ENCODE measurements around the gene KCNK4.

KCNK4 gene

GRCh38 chr11:64251753-64252002, 39.4 kb upstream of the KCNK4 start:
- H3K36me3 ChIP-seq = peaks cover 22% of the 10 kb centered on the region
- no peaks in the 10 kb centered on the region for H3K9me3 ChIP-seq
- H3K27me3 ChIP-seq = peaks cover 9% of the 10 kb centered on the region
- H3K4me1 ChIP-seq (ENCODE audit: control insufficient read depth in 1 of 2, insufficient read depth in 1 of 2, low read depth in 1 of 2, low read length in 1 of 2) = peaks cover 33 to 42% of the 10 kb centered on the region in 2 experiments
- TF ChIP-seq CTCF (IDR thresholded peaks at IDR 0.05) = no peak
- H3K27ac ChIP-seq = peak overlapping the region; percentile 46
- peak overlapping the region; percentile 74 to 75 for H3K4me3 ChIP-seq (ENCODE audit: low read depth in 1 of 2, low read length in 1 of 2)

GRCh38 chr11:64252003-64252872, 38.9 kb upstream of the KCNK4 start:
- Histone ChIP-seq H3K4me1 (ENCODE audit: control insufficient read depth in 1 of 2, insufficient read depth in 1 of 2, low read depth in 1 of 2, low read length in 1 of 2) (peaks cover 28 to 37% of the 10 kb centered on the region in 2 experiments), H3K36me3 (peaks cover 22% of the 10 kb centered on the region), H3K9me3 (no peaks in the 10 kb centered on the region), H3K27ac (peak overlapping the region; percentile 46), H3K27me3 (peaks cover 9% of the 10 kb centered on the region), H3K4me3 (ENCODE audit: low read depth in 1 of 2, low read length in 1 of 2) (peak overlapping the region; percentile 74 to 75)
- TF ChIP-seq CTCF (IDR thresholded peaks at IDR 0.05) = peak; percentile 12

- Histone ChIP-seq H3K4me3 (ENCODE audit: low read depth in 1 of 2, low read length in 1 of 2) (no peak overlapping the region), H3K4me1 (ENCODE audit: control insufficient read depth in 1 of 2, insufficient read depth in 1 of 2, low read depth in 1 of 2, low read length in 1 of 2) (peaks cover 21 to 29% of the 10 kb centered on the region in 2 experiments), H3K27ac (no peak overlapping the region), H3K36me3 (peaks cover 22% of the 10 kb centered on the region), H3K27me3 (peaks cover 6% of the 10 kb centered on the region), H3K9me3 (no peaks in the 10 kb centered on the region)
- TF ChIP-seq CTCF (IDR thresholded peaks at IDR 0.05) = no peak
Measured at GRCh38 chr11:64253043-64253442, 38.1 kb upstream of the KCNK4 start.

- Histone ChIP-seq H3K4me3 (ENCODE audit: low read depth in 1 of 2, low read length in 1 of 2) (no peak overlapping the region), H3K27me3 (peaks cover 6% of the 10 kb centered on the region), H3K36me3 (peaks cover 26% of the 10 kb centered on the region), H3K9me3 (no peaks in the 10 kb centered on the region), H3K27ac (no peak overlapping the region), H3K4me1 (ENCODE audit: control insufficient read depth in 1 of 2, insufficient read depth in 1 of 2, low read depth in 1 of 2, low read length in 1 of 2) (peaks cover 21 to 28% of the 10 kb centered on the region in 2 experiments)
- TF ChIP-seq CTCF (IDR thresholded peaks at IDR 0.05) = no peak
Measured at GRCh38 chr11:64253481-64253880, 37.6 kb upstream of the KCNK4 start.

GRCh38 chr11:64254326-64254725, 36.8 kb upstream of the KCNK4 start:
- H3K4me3 ChIP-seq (ENCODE audit: low read depth in 1 of 2, low read length in 1 of 2) = no peak overlapping the region
- no peaks in the 10 kb centered on the region for H3K9me3 ChIP-seq
- H3K27ac ChIP-seq = no peak overlapping the region
- H3K27me3 ChIP-seq = peaks cover 6% of the 10 kb centered on the region
- peaks cover 34% of the 10 kb centered on the region for H3K36me3 ChIP-seq
- TF ChIP-seq CTCF (IDR thresholded peaks at IDR 0.05) = no peak
- H3K4me1 ChIP-seq (ENCODE audit: control insufficient read depth in 1 of 2, insufficient read depth in 1 of 2, low read depth in 1 of 2, low read length in 1 of 2) = peaks cover 21 to 28% of the 10 kb centered on the region in 2 experiments
